ENCODE measurements around the gene TMEM106C. TPM values are rescaled to one million over a fixed set of nuclear protein-coding genes. Genes with fewer than 3 reads are reported as not detected.

Gene TMEM106C
- total RNA-seq, 1 experiment from 2014 or later = 50.0 TPM

- intact Hi-C loops (cut with micrococcal nuclease) = no loop called here
- H3K27ac Mint-ChIP-seq (ENCODE audit: low read depth, unreplicated experiment) = no peak overlapping the region
- H3K27me3 Mint-ChIP-seq (ENCODE audit: insufficient read depth, unreplicated experiment) = peaks cover 43% of the 10 kb centered on the region
- H3K9me3 Mint-ChIP-seq (ENCODE audit: unreplicated experiment) = no peaks in the 10 kb centered on the region
- no peak for DNase-seq (ENCODE audit: unreplicated experiment)
- CTCF ChIA-PET = no interaction called here
- no peak for TF ChIP-seq CTCF (IDR thresholded peaks at IDR 0.05; ENCODE audit: unreplicated experiment)
- H3K4me3 Mint-ChIP-seq (ENCODE audit: unreplicated experiment) = no peak overlapping the region
- POLR2A ChIA-PET = no interaction called here
- no peaks in the 10 kb centered on the region for H3K36me3 Mint-ChIP-seq (ENCODE audit: insufficient read depth, unreplicated experiment)
- H3K4me1 Mint-ChIP-seq (ENCODE audit: insufficient read depth, unreplicated experiment) = no peaks in the 10 kb centered on the region
- no TSS peak for BruUV-seq (replicated peaks)
Observed at GRCh38 chr12:48012070-48012469, 48.7 kb downstream of the TMEM106C start.

GRCh38 chr12:48013287-48013686, 49.9 kb downstream of the TMEM106C start:
- no peak for DNase-seq (ENCODE audit: unreplicated experiment)
- ChIA-PET POLR2A (no interaction called here), CTCF (interaction anchor here (0.7 kb wide), 1 partner anchor 50 kb away, joined by 3 read pairs; the partner anchor contains the start of gene TMEM106C)
- TF ChIP-seq CTCF (IDR thresholded peaks at IDR 0.05; ENCODE audit: unreplicated experiment) = no peak
- Mint-ChIP-seq H3K36me3 (ENCODE audit: insufficient read depth, unreplicated experiment) (no peaks in the 10 kb centered on the region), H3K4me3 (ENCODE audit: unreplicated experiment) (no peak overlapping the region), H3K27ac (ENCODE audit: low read depth, unreplicated experiment) (no peak overlapping the region), H3K9me3 (ENCODE audit: unreplicated experiment) (no peaks in the 10 kb centered on the region), H3K4me1 (ENCODE audit: insufficient read depth, unreplicated experiment) (no peaks in the 10 kb centered on the region), H3K27me3 (ENCODE audit: insufficient read depth, unreplicated experiment) (peaks cover 37% of the 10 kb centered on the region)
- intact Hi-C loops (cut with micrococcal nuclease) = no loop called here
- no TSS peak for BruUV-seq (replicated peaks)

GRCh38 chr12:48015129-48015528, 51.7 kb downstream of the TMEM106C start:
- H3K27ac Mint-ChIP-seq (ENCODE audit: low read depth, unreplicated experiment) = no peak overlapping the region
- POLR2A ChIA-PET = interaction anchor here (0.9 to 1.5 kb wide), 2 partner anchors 13 to 50 kb away, joined by 3 to 5 read pairs; no protein-coding TSS in a partner anchor
- no peaks in the 10 kb centered on the region for H3K36me3 Mint-ChIP-seq (ENCODE audit: insufficient read depth, unreplicated experiment)
- DNase-seq (ENCODE audit: unreplicated experiment) = no peak
- no TSS peak for BruUV-seq (replicated peaks)
- CTCF ChIA-PET = interaction anchor here (0.5 to 0.7 kb wide), 2 partner anchors 13 to 62 kb away, joined by 3 to 4 read pairs; no protein-coding TSS in a partner anchor
- intact Hi-C loops (cut with micrococcal nuclease) = no loop called here
- H3K9me3 Mint-ChIP-seq (ENCODE audit: unreplicated experiment) = no peaks in the 10 kb centered on the region
- no peak overlapping the region for H3K4me3 Mint-ChIP-seq (ENCODE audit: unreplicated experiment)
- H3K4me1 Mint-ChIP-seq (ENCODE audit: insufficient read depth, unreplicated experiment) = no peaks in the 10 kb centered on the region
- no peak for TF ChIP-seq CTCF (IDR thresholded peaks at IDR 0.05; ENCODE audit: unreplicated experiment)
- H3K27me3 Mint-ChIP-seq (ENCODE audit: insufficient read depth, unreplicated experiment) = peaks cover 36% of the 10 kb centered on the region

GRCh38 chr12:48015954-48016353, 52.6 kb downstream of the TMEM106C start:
- DNase-seq (ENCODE audit: unreplicated experiment) = no peak
- intact Hi-C loops (cut with micrococcal nuclease) = no loop called here
- Mint-ChIP-seq H3K27me3 (ENCODE audit: insufficient read depth, unreplicated experiment) (peaks cover 28% of the 10 kb centered on the region), H3K36me3 (ENCODE audit: insufficient read depth, unreplicated experiment) (no peaks in the 10 kb centered on the region), H3K4me3 (ENCODE audit: unreplicated experiment) (no peak overlapping the region), H3K4me1 (ENCODE audit: insufficient read depth, unreplicated experiment) (no peaks in the 10 kb centered on the region), H3K9me3 (ENCODE audit: unreplicated experiment) (no peaks in the 10 kb centered on the region), H3K27ac (ENCODE audit: low read depth, unreplicated experiment) (no peak overlapping the region)
- TF ChIP-seq CTCF (IDR thresholded peaks at IDR 0.05; ENCODE audit: unreplicated experiment) = no peak
- BruUV-seq (replicated peaks) = no TSS peak
- POLR2A ChIA-PET = interaction anchor here (1.5 kb wide), 1 partner anchor 51 kb away, joined by 5 read pairs; no protein-coding TSS in a partner anchor
- CTCF ChIA-PET = no interaction called here

All from MCF 10A (cell line).